DOHH2 (cell line): Measurements from ENCODE around the gene MDM4.

Source experiments
- EZH2phosphoT487 ChIP-seq: fragments of 200-600 bp; sonication (generic); IDR thresholded peaks from 2 replicates; pipeline ENCODE4 v1.6.1; 2017; ENCODE audit warnings: borderline replicate concordance, mild to moderate bottlenecking, antibody characterized with exemption, low read length, moderate library complexity, mixed read lengths
- TF ChIP-seq, protein P1 (sequence below): fragments of 200-600 bp; sonication (generic); IDR thresholded peaks from one replicate; pipeline ENCODE4 v1.5.1; 2014; ENCODE audit warnings: antibody characterized with exemption, mild to moderate bottlenecking, low read depth, low read length; ENCODE audit not compliant: poor library complexity, severe bottlenecking

DNA sequence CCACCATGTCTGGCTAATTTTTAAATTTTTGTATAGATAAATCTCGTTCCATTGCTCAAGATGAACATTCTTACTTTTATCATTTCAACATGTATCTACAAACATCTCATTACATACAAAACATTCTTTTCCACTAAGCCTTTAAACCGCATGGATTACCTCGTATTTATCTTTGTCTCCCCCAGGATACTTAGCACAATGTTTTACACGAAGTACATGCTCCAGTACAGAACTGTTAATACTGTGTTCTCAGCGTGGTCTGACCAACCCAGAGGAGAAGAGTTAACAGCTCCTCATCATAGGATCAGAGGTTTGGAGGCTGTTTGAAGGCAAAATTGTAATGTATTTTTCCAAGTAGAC is 29.0 kb upstream of the MDM4 start:
- TF ChIP-seq, protein P1, sequence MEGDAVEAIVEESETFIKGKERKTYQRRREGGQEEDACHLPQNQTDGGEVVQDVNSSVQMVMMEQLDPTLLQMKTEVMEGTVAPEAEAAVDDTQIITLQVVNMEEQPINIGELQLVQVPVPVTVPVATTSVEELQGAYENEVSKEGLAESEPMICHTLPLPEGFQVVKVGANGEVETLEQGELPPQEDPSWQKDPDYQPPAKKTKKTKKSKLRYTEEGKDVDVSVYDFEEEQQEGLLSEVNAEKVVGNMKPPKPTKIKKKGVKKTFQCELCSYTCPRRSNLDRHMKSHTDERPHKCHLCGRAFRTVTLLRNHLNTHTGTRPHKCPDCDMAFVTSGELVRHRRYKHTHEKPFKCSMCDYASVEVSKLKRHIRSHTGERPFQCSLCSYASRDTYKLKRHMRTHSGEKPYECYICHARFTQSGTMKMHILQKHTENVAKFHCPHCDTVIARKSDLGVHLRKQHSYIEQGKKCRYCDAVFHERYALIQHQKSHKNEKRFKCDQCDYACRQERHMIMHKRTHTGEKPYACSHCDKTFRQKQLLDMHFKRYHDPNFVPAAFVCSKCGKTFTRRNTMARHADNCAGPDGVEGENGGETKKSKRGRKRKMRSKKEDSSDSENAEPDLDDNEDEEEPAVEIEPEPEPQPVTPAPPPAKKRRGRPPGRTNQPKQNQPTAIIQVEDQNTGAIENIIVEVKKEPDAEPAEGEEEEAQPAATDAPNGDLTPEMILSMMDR, result no peak
- no peak for TF ChIP-seq EZH2phosphoT487
